Colonic mucosa (tissue), 4 donors: Measurements from ENCODE around the gene RBM8A. TPM values are rescaled to one million over a fixed set of nuclear protein-coding genes. Genes with fewer than 3 reads are reported as not detected.
A peak's percentile ranks its signal among the peaks of the same experiment; 100 is the strongest.

Source experiments
- DNase-seq: peaks from one replicate; pipeline ENCODE4 v3.0.0-alpha.2; 2020
- H3K27ac ChIP-seq: fragments of 200-600 bp; one replicate; pipeline ENCODE4 v1.8.0; 2021
- H3K27me3 ChIP-seq: fragments of 200-600 bp; one replicate; pipeline ENCODE4 v1.8.0; 2021
- H3K36me3 ChIP-seq: fragments of 200-600 bp; one replicate; pipeline ENCODE4 v1.8.0; 2021
- H3K4me1 ChIP-seq: fragments of 200-600 bp; one replicate; pipeline ENCODE4 v1.8.0; 2021; ENCODE audit warnings: mild to moderate bottlenecking
- H3K4me3 ChIP-seq: fragments of 200-600 bp; one replicate; pipeline ENCODE4 v1.8.0; 2021
- H3K9ac ChIP-seq, 2 donors: one replicate each; pipeline ENCODE4 v1.7.0; 2013; ENCODE audit warnings: control low read depth in 2 of 2, low read depth in 2 of 2, low read length in 2 of 2
- H3K9me3 ChIP-seq: fragments of 200-600 bp; one replicate; pipeline ENCODE4 v1.8.0; 2021
- CTCF ChIP-seq: fragments of 200-600 bp; IDR thresholded peaks from one replicate; pipeline ENCODE4 v1.8.0; 2022; ENCODE audit warnings: antibody characterized with exemption, mild to moderate bottlenecking
- intact Hi-C: fragments of 100-400 bp; cut with DNase I; formaldehyde crosslinking; loops from one replicate; pipeline ENCODE4 v1.14.1; 2022
- total RNA-seq, 2 donors: library from RNA; stranded (reverse); fragmentation: NEBNext Ultra II Directional in 1 of 2; extraction: Animal tissue kit (Norgen Biotek cat#: 25700) in 1 of 2; gene quantifications; one replicate each; pipeline ENCODE4 v1.2.1, GENCODE V29; 2021
- donor health status: healthy.
- donor health status: DM: no; HTN: no; CAD: no.
- donor health status: DM: no; HTN: no; CAD: no.

RBM8A gene
- total RNA-seq, 2 donors from 2014 or later: 108 to 148 TPM

- Histone ChIP-seq H3K36me3 (no peaks in the 10 kb centered on the region), H3K27me3 (no peaks in the 10 kb centered on the region), H3K27ac (no peak overlapping the region), H3K9ac (no peak overlapping the region), H3K4me1 (peaks cover 7% of the 10 kb centered on the region), H3K9me3 (no peaks in the 10 kb centered on the region), H3K4me3 (no peak overlapping the region)
- intact Hi-C loops: no loop called here
- no peak for DNase-seq
- no peak for TF ChIP-seq CTCF
These were observed 31.8 kb downstream of the RBM8A start for GRCh38 chr1:145895471-145895870.

GRCh38 chr1:145893306-145894055 lies 33.8 kb downstream of the RBM8A start:
- intact Hi-C loops: no loop called here
- Histone ChIP-seq H3K4me3 (no peak overlapping the region), H3K27ac (no peak overlapping the region), H3K9ac (no peak overlapping the region), H3K9me3 (no peaks in the 10 kb centered on the region), H3K27me3 (no peaks in the 10 kb centered on the region), H3K4me1 (peaks cover 7% of the 10 kb centered on the region), H3K36me3 (no peaks in the 10 kb centered on the region)
- DNase-seq: no peak
- TF ChIP-seq CTCF: no peak

GRCh38 chr1:145892486-145893087 lies 34.7 kb downstream of the RBM8A start:
- Histone ChIP-seq H3K4me3 (no peak overlapping the region), H3K9me3 (no peaks in the 10 kb centered on the region), H3K9ac (peak overlapping the region in 1 of 2 donors; percentile 42), H3K27ac (peak overlapping the region; percentile 84), H3K4me1 (peaks cover 7% of the 10 kb centered on the region), H3K36me3 (no peaks in the 10 kb centered on the region), H3K27me3 (no peaks in the 10 kb centered on the region)
- intact Hi-C loops: no loop called here
- TF ChIP-seq CTCF: no peak
- DNase-seq: no peak

DNA sequence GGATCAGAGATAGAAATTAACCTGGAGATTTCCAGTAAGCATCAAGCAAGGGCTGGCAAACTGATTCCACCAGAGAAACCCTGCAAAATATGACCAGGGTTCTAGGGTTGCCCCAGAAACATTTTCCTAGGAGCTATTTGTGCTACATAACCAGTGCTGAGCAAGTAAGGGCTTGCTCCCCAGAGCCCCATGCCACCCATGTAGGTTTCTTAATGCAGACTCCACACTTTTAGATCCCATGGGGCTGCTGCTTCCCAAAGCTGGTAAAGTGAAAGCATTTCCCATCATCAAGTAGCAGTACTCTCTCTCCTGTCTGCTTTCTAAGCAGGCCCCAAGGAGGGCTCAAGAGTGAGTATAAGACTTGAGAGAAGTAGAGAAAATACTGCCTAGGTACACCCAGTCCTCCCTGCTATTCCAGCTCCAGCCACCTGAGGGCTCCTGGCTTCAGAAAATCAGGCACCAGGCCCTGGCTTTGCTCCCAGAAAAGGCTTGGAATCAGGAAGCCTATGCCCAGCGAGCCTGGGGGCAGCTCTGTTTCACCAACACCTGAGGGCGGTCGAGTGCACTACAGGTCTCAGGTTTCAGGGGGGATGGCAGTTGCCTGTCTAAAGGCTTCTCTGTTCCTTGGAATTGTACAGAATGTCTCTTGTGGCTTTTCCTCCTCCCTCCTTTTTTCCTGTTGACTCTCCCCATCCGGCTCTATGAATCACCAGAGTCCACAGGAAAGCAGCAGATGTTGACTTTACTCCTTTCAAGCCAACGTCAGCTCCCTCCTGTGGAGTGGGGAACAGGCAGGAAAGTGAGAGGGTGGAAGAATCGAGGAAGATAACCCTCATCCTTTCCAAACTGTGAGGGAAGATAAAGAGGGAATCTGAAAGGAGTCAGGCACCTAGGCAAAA lies 35.4 kb downstream of the RBM8A start:
- peak overlapping the region in 1 of 2 donors; percentile 42 for H3K9ac ChIP-seq
- DNase-seq: peak; percentile 97
- no peaks in the 10 kb centered on the region for H3K27me3 ChIP-seq
- peaks cover 7% of the 10 kb centered on the region for H3K4me1 ChIP-seq
- TF ChIP-seq CTCF: peak; percentile 90
- intact Hi-C loops: loop anchor here (2.0 kb wide), 1 partner anchor 121 kb away; no protein-coding TSS in a partner anchor
- H3K9me3 ChIP-seq: no peaks in the 10 kb centered on the region
- H3K36me3 ChIP-seq: no peaks in the 10 kb centered on the region
- H3K27ac ChIP-seq: peak overlapping the region; percentile 84
- H3K4me3 ChIP-seq: no peak overlapping the region

- peak overlapping the region; percentile 84 for H3K27ac ChIP-seq
- peaks cover 7% of the 10 kb centered on the region for H3K4me1 ChIP-seq
- DNase-seq: no peak
- no peaks in the 10 kb centered on the region for H3K27me3 ChIP-seq
- H3K36me3 ChIP-seq: no peaks in the 10 kb centered on the region
- H3K9ac ChIP-seq: no peak overlapping the region
- H3K4me3 ChIP-seq: no peak overlapping the region
- intact Hi-C loops: loop anchor here (2.0 kb wide), 1 partner anchor 122 kb away; no protein-coding TSS in a partner anchor
- H3K9me3 ChIP-seq: no peaks in the 10 kb centered on the region
- TF ChIP-seq CTCF: no peak
These were observed 36.1 kb downstream of the RBM8A start for GRCh38 chr1:145891143-145891542.
